CD4-positive, CD25-positive, alpha-beta regulatory T cell (primary cell): ENCODE results near the gene SGMS1. TPM values are rescaled to one million over a fixed set of nuclear protein-coding genes. Genes with fewer than 3 reads are reported as not detected.
"Not testable (repeated sequence)": the region's sequence is repeated elsewhere in the genome, so short reads cannot be mapped to it uniquely, and the experiment has no call there.

Source experiments
- ATAC-seq, 2 donors: fragments of 150-1000 bp; cut with Tn5 transposase; one replicate each; pipeline ENCODE4 v1.10.0; 2021; ENCODE audit warnings: low read depth in 2 of 2, moderate number of reproducible peaks in 2 of 2, moderate library complexity in 1 of 2
- DNase-seq, 3 donors: peaks; one replicate each; pipeline versions ENCODE4 v3.0.0 to v3.0.0-alpha.2; 2012 to 2022; ENCODE audit warnings: mixed read lengths in 1 of 3
- H3K27ac ChIP-seq: one replicate; pipeline ENCODE4 v1.7.0; 2013; ENCODE audit warnings: mild to moderate bottlenecking, low read length; ENCODE audit not compliant: insufficient read depth, poor library complexity, severe bottlenecking
- H3K27me3 ChIP-seq: one replicate; pipeline ENCODE4 v1.7.0; 2013; ENCODE audit warnings: low read length; ENCODE audit not compliant: control insufficient read depth, insufficient read depth
- H3K36me3 ChIP-seq: one replicate; pipeline ENCODE4 v1.7.0; 2013; ENCODE audit warnings: mild to moderate bottlenecking, low read length, moderate library complexity; ENCODE audit not compliant: control insufficient read depth, insufficient read depth
- H3K4me1 ChIP-seq: 2 replicates; pipeline ENCODE4 v1.7.0; 2013; ENCODE audit warnings: mild to moderate bottlenecking, low read length; ENCODE audit not compliant: insufficient read depth, control insufficient read depth, poor library complexity, severe bottlenecking
- H3K4me3 ChIP-seq: one replicate; pipeline ENCODE4 v1.7.0; 2013; ENCODE audit warnings: low read depth, mild to moderate bottlenecking, low read length, moderate library complexity
- H3K9me3 ChIP-seq, 2 experiments: 1 replicate in 1 of 2; 2 replicates in 1 of 2; pipeline ENCODE4 v1.7.0; 2013; ENCODE audit warnings: low read length in 2 of 2, mild to moderate bottlenecking in 1 of 2, moderate library complexity in 1 of 2; ENCODE audit not compliant: control insufficient read depth in 2 of 2
- H3K27ac Mint-ChIP-seq, 3 donors: one replicate each; pipeline ENCODE4 v1.8.0; 2020 to 2022; ENCODE audit warnings: mild to moderate bottlenecking in 3 of 3, mixed read lengths in 3 of 3, moderate library complexity in 2 of 3
- H3K27me3 Mint-ChIP-seq: one replicate; pipeline ENCODE4 v1.8.0; 2022; ENCODE audit warnings: mild to moderate bottlenecking, mixed read lengths
- H3K36me3 Mint-ChIP-seq: one replicate; pipeline ENCODE4 v1.8.0; 2020; ENCODE audit warnings: mixed read lengths
- H3K4me1 Mint-ChIP-seq, 4 donors: one replicate each; pipeline ENCODE4 v1.8.0; 2020 to 2022; ENCODE audit warnings: mixed read lengths in 4 of 4, mild to moderate bottlenecking in 1 of 4
- H3K4me3 Mint-ChIP-seq, 4 donors: one replicate each; pipeline ENCODE4 v1.8.0; 2020 to 2022; ENCODE audit warnings: mild to moderate bottlenecking in 4 of 4, mixed read lengths in 4 of 4, moderate library complexity in 3 of 4
- H3K9me3 Mint-ChIP-seq, 7 donors: one replicate each; pipeline ENCODE4 v1.8.0; 2020 to 2022; ENCODE audit warnings: mixed read lengths in 7 of 7, mild to moderate bottlenecking in 3 of 7, moderate library complexity in 2 of 7
- polyA plus RNA-seq, 4 donors: library from polyadenylated mRNA; unstranded; fragments of 300-500 nt; fragmentation: Illumina TruSeq; gene quantifications; one replicate each; pipeline ENCODE4 v1.2.3, GENCODE V29; 2021
- total RNA-seq: library from RNA; stranded (reverse); gene quantifications from one replicate; pipeline ENCODE4 v1.2.3, GENCODE V29; 2022

SGMS1 gene
- total and polyA plus RNA-seq, 5 donors from 2014 or later, result 25.7 to 241 (median 33.0) TPM

DNA sequence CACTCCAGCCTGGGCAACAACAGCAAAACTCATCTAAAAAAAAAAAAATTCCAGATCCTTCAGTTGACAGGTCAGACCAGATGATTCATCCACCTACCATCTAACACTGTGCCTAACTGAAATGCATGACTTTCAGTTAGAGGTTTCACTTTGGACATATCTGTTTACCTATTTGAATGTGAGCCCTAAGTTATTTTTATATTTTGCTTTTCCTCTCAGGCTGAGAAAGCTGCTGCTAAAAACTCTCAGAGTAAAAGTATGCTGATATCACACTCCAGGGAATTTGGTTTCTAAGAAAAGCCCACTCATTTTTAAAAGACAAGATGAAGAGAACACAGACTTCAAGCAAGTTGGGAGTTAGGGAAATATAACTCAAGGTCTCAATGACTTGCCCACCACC, 126.0 kb downstream of the SGMS1 start:
- Mint-ChIP-seq H3K27me3 (no peaks in the 10 kb centered on the region), H3K36me3 (peaks cover 37% of the 10 kb centered on the region), H3K9me3 (peaks cover 0 to 4% (median 1%) of the 10 kb centered on the region in 7 donors), H3K4me1 (peaks cover 27 to 47% (median 46%) of the 10 kb centered on the region in 4 donors), H3K27ac (peak overlapping the region; percentile 9 to 87 (median 57)), H3K4me3 (peak overlapping the region in 2 of 4 donors; percentile 8 to 29)
- ATAC-seq (peak in 1 of 2 donors; percentile 25), DNase-seq (peak in 1 of 3 donors; percentile 43)
- peak overlapping the region; percentile 2 for H3K27ac ChIP-seq
- H3K9me3 ChIP-seq, result no peaks in the 10 kb centered on the region
- peaks cover 25% of the 10 kb centered on the region for H3K4me1 ChIP-seq
- peaks cover 2% of the 10 kb centered on the region for H3K36me3 ChIP-seq
- H3K27me3 ChIP-seq, result no peaks in the 10 kb centered on the region
- H3K4me3 ChIP-seq, result peak overlapping the region; percentile 19

DNA sequence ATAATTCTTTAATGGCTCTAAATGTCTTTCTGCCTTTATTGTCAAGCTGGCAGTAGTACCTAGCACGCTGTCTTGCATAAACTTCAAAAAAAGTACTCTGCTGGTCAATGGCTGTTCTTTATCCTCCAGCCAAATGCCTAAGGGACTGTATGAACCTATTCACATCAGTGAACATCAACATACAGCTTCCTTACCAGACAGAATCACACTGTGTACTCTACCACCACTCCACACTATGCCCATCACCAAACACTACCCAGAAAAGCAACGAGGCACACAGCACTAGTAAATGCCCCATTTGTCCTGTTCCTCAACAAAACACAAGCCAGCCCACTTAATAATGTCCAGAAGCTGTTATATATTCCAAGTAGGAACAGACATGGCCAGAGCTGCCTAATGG, 127.5 kb downstream of the SGMS1 start:
- Histone ChIP-seq H3K27me3 (no peaks in the 10 kb centered on the region), H3K36me3 (peaks cover 2% of the 10 kb centered on the region), H3K27ac (no peak overlapping the region), H3K4me3 (no peak overlapping the region), H3K9me3 (no peaks in the 10 kb centered on the region), H3K4me1 (peaks cover 11% of the 10 kb centered on the region)
- Mint-ChIP-seq H3K4me1 (peaks cover 27 to 45% (median 37%) of the 10 kb centered on the region in 4 donors), H3K9me3 (peaks cover 0 to 4% (median 1%) of the 10 kb centered on the region in 7 donors), H3K27ac (peak overlapping the region; percentile 20 to 79 (median 52)), H3K4me3 (no peak overlapping the region), H3K27me3 (no peaks in the 10 kb centered on the region), H3K36me3 (peaks cover 40% of the 10 kb centered on the region)
- ATAC-seq, result no peak
- no peak for DNase-seq

DNA sequence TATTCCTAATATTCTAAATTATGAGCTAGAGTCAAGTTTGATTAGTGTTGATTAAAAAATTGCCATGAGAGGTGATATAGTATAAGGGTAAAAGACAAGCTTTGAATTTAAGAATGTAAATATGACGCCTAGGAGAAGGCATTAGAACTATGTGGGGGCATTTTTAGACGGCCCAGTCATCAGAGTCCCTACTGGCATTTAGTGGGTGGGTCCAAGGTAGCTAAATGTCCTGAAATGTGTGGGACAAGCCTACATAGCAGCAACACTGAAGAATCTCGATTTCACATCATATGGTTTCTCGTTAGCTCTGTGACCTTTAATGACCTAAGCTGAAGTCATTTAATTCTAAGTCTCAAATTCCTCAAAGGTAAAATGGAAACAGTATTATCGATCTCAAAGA, 133.5 kb downstream of the SGMS1 start:
- peaks cover 0 to 11% (median 2%) of the 10 kb centered on the region in 7 donors for H3K9me3 Mint-ChIP-seq
- no peaks in the 10 kb centered on the region for H3K27me3 Mint-ChIP-seq
- no peaks in the 10 kb centered on the region for H3K4me1 ChIP-seq
- no peak for DNase-seq
- no peaks in the 10 kb centered on the region for H3K9me3 ChIP-seq
- H3K36me3 Mint-ChIP-seq, result peaks cover 37% of the 10 kb centered on the region
- H3K36me3 ChIP-seq, result no peaks in the 10 kb centered on the region
- ATAC-seq, result no peak
- no peak overlapping the region for H3K27ac ChIP-seq
- no peak overlapping the region for H3K27ac Mint-ChIP-seq
- no peak overlapping the region for H3K4me3 Mint-ChIP-seq
- peaks cover 17 to 36% (median 26%) of the 10 kb centered on the region in 4 donors for H3K4me1 Mint-ChIP-seq
- no peaks in the 10 kb centered on the region for H3K27me3 ChIP-seq
- H3K4me3 ChIP-seq, result no peak overlapping the region

- Mint-ChIP-seq H3K4me1 (peaks cover 25 to 42% (median 32%) of the 10 kb centered on the region in 4 donors), H3K9me3 (peaks cover 4 to 30% (median 12%) of the 10 kb centered on the region in 7 donors), H3K36me3 (peaks cover 61% of the 10 kb centered on the region)
- not testable (repeated sequence) for ATAC-seq, DNase-seq, H3K27me3 Mint-ChIP-seq, H3K4me3 Mint-ChIP-seq, H3K27ac Mint-ChIP-seq, H3K4me1 ChIP-seq, H3K4me3 ChIP-seq, H3K27ac ChIP-seq, H3K27me3 ChIP-seq, H3K36me3 ChIP-seq
- peaks cover 7 to 14% of the 10 kb centered on the region in 2 experiments for H3K9me3 ChIP-seq
These were observed 139.2 kb downstream of the SGMS1 start for GRCh38 chr10:50484550-50484949.

DNA sequence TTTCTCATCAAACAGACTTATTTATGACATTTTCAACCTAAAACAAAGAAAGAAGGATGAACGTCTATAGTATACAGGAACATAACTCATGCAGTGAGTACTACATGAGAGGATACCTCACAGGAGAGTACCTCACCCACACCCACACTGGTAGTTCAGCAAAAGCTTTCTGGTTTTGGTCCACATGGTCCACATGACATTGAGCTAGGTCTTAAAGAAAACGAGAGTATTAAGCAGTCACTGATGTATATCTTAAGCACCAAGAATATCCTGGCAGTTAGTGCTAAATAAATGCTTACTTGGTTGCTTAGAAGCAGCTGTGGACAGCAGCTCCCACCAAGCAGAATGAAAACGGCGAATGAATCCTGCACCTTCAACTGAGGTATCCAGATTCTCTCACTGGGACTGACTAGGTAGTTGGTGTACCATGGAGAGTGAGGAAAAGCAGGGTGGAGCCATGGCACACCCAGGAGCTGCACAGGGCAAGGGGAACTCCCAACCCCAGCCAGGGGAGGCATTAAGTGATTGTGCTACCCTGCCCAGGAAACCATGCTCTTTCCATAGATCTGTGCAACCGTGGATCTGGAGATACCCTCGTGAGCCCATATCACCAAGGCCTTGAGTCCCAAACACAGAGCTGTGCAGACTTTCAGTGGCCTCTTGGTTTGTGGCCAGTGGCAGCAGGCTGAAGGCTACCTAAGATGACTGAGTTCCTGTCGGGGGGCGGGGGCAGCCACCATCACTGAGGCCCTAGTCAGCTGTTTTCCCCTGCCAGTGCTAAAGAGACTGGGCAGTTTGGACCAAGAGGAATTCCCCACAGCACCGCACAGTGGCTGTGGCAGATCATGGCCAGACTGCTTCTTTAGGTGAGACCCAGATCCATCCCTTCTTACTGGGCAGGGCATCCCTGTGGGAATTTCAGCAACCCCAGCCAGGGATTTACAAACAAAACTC, 143.4 kb downstream of the SGMS1 start:
- H3K27ac Mint-ChIP-seq, result peak overlapping the region in 1 of 3 donors; percentile 28
- H3K4me3 Mint-ChIP-seq, result no peak overlapping the region
- Histone ChIP-seq H3K4me1 (no peaks in the 10 kb centered on the region), H3K27ac (no peak overlapping the region), H3K9me3 (peaks cover 7 to 20% of the 10 kb centered on the region in 2 experiments), H3K4me3 (no peak overlapping the region), H3K36me3 (peaks cover 7% of the 10 kb centered on the region), H3K27me3 (no peaks in the 10 kb centered on the region)
- peaks cover 3 to 35% (median 12%) of the 10 kb centered on the region in 7 donors for H3K9me3 Mint-ChIP-seq
- no peak for ATAC-seq
- DNase-seq, result no peak
- no peaks in the 10 kb centered on the region for H3K27me3 Mint-ChIP-seq
- H3K4me1 Mint-ChIP-seq, result peaks cover 23 to 32% (median 26%) of the 10 kb centered on the region in 4 donors
- peaks cover 68% of the 10 kb centered on the region for H3K36me3 Mint-ChIP-seq

DNA sequence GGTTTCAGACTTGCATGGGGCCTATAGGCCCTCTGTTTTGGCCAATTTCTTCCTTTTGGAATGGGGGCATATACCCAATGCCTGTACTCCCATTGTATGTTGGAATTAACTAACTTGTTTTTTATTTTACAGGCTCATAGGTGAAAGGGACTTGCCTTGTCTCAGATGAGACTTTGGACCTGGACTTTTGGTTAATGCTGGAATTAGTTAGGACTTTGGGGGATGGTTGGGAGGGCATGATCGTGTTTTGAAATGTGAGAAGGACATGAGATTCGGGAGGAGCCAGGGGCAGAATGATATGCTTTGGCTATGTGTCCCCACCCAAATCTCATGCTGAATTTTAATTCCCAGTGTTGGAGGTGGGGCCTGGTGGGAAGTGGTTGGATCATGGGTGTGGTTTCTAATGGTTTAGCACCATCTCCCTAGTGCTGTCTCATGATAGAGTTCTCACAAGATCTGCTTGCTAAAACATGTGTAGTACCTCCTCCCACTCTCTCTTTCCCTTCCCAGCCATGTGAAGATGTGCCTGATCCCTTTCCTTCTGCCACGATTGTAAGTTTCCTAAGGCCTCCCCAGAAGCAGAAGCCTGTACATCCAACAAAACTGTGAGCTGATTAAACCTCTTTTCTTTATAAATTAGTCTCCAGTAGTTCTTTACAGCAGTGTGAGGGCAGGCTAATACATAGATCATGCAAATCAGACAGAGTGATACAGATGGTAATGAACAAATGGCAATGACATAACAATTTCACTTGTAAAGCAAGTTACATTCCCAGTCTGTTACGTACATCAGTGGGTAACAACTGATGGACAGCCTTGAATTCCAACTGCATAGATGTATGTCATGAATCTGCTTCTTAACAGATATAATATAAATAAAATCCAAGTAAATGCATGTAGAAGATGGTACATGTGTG, 146.2 kb downstream of the SGMS1 start:
- no peak overlapping the region for H3K27ac ChIP-seq
- ATAC-seq (no peak), DNase-seq (no peak)
- H3K27me3 ChIP-seq, result no peaks in the 10 kb centered on the region
- H3K4me1 ChIP-seq, result no peaks in the 10 kb centered on the region
- Mint-ChIP-seq H3K27ac (no peak overlapping the region), H3K4me1 (peaks cover 34 to 47% (median 36%) of the 10 kb centered on the region in 4 donors), H3K9me3 (peaks cover 0 to 14% (median 3%) of the 10 kb centered on the region in 7 donors), H3K27me3 (no peaks in the 10 kb centered on the region), H3K4me3 (no peak overlapping the region), H3K36me3 (peaks cover 57% of the 10 kb centered on the region)
- no peak overlapping the region for H3K4me3 ChIP-seq
- peaks cover 5% of the 10 kb centered on the region for H3K36me3 ChIP-seq
- peaks cover 0 to 6% of the 10 kb centered on the region in 2 experiments for H3K9me3 ChIP-seq

- H3K36me3 Mint-ChIP-seq, result peaks cover 36% of the 10 kb centered on the region
- Histone ChIP-seq H3K4me3 (no peak overlapping the region), H3K9me3 (peaks cover 0 to 6% of the 10 kb centered on the region in 2 experiments), H3K36me3 (peaks cover 5% of the 10 kb centered on the region), H3K27me3 (no peaks in the 10 kb centered on the region), H3K4me1 (peaks cover 26% of the 10 kb centered on the region), H3K27ac (no peak overlapping the region)
- H3K4me1 Mint-ChIP-seq, result peaks cover 37 to 62% (median 52%) of the 10 kb centered on the region in 4 donors
- ATAC-seq, result no peak
- peak overlapping the region in 2 of 3 donors; percentile 6 to 7 for H3K27ac Mint-ChIP-seq
- no peak for DNase-seq
- H3K4me3 Mint-ChIP-seq, result no peak overlapping the region
- H3K27me3 Mint-ChIP-seq, result no peaks in the 10 kb centered on the region
- peaks cover 0 to 14% (median 3%) of the 10 kb centered on the region in 7 donors for H3K9me3 Mint-ChIP-seq
These were observed 150.0 kb downstream of the SGMS1 start for GRCh38 chr10:50473756-50474155.
